ENCODE results near the gene GARNL3. TPM values are rescaled to one million over a fixed set of nuclear protein-coding genes. Genes with fewer than 3 reads are reported as not detected.

GARNL3 gene
- total and polyA plus RNA-seq, 2 of the 13 experiments (the other 11 are each of a cell fraction or from before 2014, with no cell fraction given) = 3.9 to 11.0 TPM

- TF ChIP-seq ARNTL (CRISPR knock-in tag; IDR thresholded peaks at IDR 0.05) = no peak
- no peak for TF ChIP-seq RFXAP (CRISPR knock-in tag; IDR thresholded peaks at IDR 0.05; ENCODE audit: borderline replicate concordance)
- no peak for TF ChIP-seq IRX3 (CRISPR knock-in tag; IDR thresholded peaks at IDR 0.05; ENCODE audit: borderline replicate concordance, low read depth)
- TF ChIP-seq ZNF253 (CRISPR knock-in tag; IDR thresholded peaks at IDR 0.05; ENCODE audit: borderline replicate concordance) = no peak
- peak in 1 of 2 experiments; percentile 40; a peak in 1 of 4 replicates for TF ChIP-seq HMGXB4 (CRISPR knock-in tag; IDR thresholded peaks at IDR 0.05; ENCODE audit: borderline replicate concordance in 1 of 2, low read depth in 1 of 2)
- no peak for TF ChIP-seq ZNF3 (CRISPR knock-in tag; IDR thresholded peaks at IDR 0.05)
- no peak for TF ChIP-seq ZNF138 (CRISPR knock-in tag; IDR thresholded peaks at IDR 0.05; ENCODE audit: low read depth)
- TF ChIP-seq TCF12 (IDR thresholded peaks at IDR 0.05) = no peak
- TF ChIP-seq TCF12 (CRISPR knock-in tag; IDR thresholded peaks at IDR 0.05) = no peak
- TF ChIP-seq PRMT3 (CRISPR knock-in tag; IDR thresholded peaks at IDR 0.05; ENCODE audit: borderline replicate concordance, low read depth) = no peak
- TF ChIP-seq ZSCAN30 (CRISPR knock-in tag; IDR thresholded peaks at IDR 0.05) = no peak
- no peak for TF ChIP-seq POLR2AphosphoS2 (IDR thresholded peaks at IDR 0.05; ENCODE audit: low read depth, low read length)
- no peak for TF ChIP-seq CBX2 (IDR thresholded peaks at IDR 0.05; ENCODE audit: low read depth, low read length)
- no peak for TF ChIP-seq CBX2 (CRISPR knock-in tag; IDR thresholded peaks at IDR 0.05; ENCODE audit: low read depth)
- TF ChIP-seq HNRNPL (IDR thresholded peaks at IDR 0.05; ENCODE audit: low read depth, low read length) = 0 out of 2 replicates have a peak, but pooled peaks have one; percentile 69
- TF ChIP-seq, protein P1, sequence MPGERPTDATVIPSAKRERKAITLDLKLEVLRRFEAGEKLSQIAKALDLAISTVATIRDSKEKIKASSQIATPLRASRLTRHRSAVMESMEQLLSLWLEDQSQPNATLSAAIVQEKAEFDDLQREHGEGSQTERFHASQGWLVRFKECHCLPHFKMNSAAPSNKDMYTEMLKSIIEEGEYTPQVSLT (CRISPR knock-in tag; IDR thresholded peaks at IDR 0.05; ENCODE audit: borderline replicate concordance, low read depth) = no peak
- TF ChIP-seq, protein P2, sequence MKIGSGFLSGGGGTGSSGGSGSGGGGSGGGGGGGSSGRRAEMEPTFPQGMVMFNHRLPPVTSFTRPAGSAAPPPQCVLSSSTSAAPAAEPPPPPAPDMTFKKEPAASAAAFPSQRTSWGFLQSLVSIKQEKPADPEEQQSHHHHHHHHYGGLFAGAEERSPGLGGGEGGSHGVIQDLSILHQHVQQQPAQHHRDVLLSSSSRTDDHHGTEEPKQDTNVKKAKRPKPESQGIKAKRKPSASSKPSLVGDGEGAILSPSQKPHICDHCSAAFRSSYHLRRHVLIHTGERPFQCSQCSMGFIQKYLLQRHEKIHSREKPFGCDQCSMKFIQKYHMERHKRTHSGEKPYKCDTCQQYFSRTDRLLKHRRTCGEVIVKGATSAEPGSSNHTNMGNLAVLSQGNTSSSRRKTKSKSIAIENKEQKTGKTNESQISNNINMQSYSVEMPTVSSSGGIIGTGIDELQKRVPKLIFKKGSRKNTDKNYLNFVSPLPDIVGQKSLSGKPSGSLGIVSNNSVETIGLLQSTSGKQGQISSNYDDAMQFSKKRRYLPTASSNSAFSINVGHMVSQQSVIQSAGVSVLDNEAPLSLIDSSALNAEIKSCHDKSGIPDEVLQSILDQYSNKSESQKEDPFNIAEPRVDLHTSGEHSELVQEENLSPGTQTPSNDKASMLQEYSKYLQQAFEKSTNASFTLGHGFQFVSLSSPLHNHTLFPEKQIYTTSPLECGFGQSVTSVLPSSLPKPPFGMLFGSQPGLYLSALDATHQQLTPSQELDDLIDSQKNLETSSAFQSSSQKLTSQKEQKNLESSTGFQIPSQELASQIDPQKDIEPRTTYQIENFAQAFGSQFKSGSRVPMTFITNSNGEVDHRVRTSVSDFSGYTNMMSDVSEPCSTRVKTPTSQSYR (CRISPR knock-in tag; IDR thresholded peaks at IDR 0.05; ENCODE audit: borderline replicate concordance) = no peak
- TF ChIP-seq TCF7L2 (IDR thresholded peaks at IDR 0.05; ENCODE audit: low read depth, low read length) = no peak
- TF ChIP-seq TRIM22 (IDR thresholded peaks at IDR 0.05) = no peak
- TF ChIP-seq, protein P3, sequence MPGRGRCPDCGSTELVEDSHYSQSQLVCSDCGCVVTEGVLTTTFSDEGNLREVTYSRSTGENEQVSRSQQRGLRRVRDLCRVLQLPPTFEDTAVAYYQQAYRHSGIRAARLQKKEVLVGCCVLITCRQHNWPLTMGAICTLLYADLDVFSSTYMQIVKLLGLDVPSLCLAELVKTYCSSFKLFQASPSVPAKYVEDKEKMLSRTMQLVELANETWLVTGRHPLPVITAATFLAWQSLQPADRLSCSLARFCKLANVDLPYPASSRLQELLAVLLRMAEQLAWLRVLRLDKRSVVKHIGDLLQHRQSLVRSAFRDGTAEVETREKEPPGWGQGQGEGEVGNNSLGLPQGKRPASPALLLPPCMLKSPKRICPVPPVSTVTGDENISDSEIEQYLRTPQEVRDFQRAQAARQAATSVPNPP (CRISPR knock-in tag; IDR thresholded peaks at IDR 0.05) = no peak
- peak; percentile 30; the same call in 1 of the 2 replicates for TF ChIP-seq HOXA3 (CRISPR knock-in tag; IDR thresholded peaks at IDR 0.05)
Observed at GRCh38 chr9:127224178-127224882, 40.2 kb upstream of the GARNL3 start (continued).
